ENCODE results near the gene TPPP2. TPM values are rescaled to one million over a fixed set of nuclear protein-coding genes. Genes with fewer than 3 reads are reported as not detected.

The TPPP2 gene
- total and polyA plus RNA-seq, 9 of the 15 experiments (the other 6 are each of a cell fraction or from before 2014, with no cell fraction given): 0.18 TPM; not detected in 8

DNA sequence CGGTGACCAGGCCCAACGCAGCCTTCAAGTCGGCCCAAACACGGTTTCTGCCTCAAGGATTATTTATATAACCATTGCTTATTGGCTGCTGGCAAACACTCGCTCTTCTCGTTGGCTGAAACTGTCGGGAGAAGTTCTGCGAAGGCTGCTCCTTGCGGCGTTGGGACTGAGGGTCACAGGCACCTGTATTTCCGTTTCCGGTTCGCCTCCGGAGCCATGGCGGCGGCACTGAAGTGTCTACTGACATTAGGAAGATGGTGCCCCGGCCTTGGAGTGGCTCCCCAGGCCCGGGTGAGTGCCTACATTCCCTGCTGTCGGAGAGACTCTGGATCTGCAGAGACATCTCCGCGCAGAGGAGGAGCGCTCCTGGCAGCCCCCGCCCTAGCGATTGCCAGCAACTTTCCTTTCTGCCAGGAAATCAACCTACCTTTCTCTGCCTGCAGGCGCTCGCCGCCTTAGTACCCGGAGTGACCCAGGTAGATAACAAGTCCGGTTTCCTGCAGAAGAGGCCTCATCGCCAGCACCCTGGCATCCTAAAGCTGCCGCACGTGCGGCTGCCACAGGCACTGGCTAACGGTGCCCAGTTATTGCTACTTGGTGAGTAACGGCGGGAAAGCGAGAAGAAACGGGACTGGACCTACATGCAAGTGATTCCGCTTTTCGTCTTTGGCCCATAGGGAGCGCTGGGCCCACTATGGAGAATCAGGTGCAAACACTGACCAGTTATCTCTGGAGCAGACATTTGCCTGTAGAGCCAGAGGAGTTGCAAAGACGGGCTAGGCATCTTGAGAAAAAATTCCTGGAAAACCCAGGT lies 40.0 kb upstream of the TPPP2 start, which contains the start of gene METTL17 (continued):
- TF ChIP-seq, protein P1, sequence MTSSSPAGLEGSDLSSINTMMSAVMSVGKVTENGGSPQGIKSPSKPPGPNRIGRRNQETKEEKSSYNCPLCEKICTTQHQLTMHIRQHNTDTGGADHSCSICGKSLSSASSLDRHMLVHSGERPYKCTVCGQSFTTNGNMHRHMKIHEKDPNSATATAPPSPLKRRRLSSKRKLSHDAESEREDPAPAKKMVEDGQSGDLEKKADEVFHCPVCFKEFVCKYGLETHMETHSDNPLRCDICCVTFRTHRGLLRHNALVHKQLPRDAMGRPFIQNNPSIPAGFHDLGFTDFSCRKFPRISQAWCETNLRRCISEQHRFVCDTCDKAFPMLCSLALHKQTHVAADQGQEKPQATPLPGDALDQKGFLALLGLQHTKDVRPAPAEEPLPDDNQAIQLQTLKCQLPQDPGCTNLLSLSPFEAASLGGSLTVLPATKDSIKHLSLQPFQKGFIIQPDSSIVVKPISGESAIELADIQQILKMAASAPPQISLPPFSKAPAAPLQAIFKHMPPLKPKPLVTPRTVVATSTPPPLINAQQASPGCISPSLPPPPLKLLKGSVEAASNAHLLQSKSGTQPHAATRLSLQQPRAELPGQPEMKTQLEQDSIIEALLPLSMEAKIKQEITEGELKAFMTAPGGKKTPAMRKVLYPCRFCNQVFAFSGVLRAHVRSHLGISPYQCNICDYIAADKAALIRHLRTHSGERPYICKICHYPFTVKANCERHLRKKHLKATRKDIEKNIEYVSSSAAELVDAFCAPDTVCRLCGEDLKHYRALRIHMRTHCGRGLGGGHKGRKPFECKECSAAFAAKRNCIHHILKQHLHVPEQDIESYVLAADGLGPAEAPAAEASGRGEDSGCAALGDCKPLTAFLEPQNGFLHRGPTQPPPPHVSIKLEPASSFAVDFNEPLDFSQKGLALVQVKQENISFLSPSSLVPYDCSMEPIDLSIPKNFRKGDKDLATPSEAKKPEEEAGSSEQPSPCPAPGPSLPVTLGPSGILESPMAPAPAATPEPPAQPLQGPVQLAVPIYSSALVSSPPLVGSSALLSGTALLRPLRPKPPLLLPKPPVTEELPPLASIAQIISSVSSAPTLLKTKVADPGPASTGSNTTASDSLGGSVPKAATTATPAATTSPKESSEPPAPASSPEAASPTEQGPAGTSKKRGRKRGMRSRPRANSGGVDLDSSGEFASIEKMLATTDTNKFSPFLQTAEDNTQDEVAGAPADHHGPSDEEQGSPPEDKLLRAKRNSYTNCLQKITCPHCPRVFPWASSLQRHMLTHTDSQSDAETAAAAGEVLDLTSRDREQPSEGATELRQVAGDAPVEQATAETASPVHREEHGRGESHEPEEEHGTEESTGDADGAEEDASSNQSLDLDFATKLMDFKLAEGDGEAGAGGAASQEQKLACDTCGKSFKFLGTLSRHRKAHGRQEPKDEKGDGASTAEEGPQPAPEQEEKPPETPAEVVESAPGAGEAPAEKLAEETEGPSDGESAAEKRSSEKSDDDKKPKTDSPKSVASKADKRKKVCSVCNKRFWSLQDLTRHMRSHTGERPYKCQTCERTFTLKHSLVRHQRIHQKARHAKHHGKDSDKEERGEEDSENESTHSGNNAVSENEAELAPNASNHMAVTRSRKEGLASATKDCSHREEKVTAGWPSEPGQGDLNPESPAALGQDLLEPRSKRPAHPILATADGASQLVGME (CRISPR knock-in tag; IDR thresholded peaks at IDR 0.05): 0 out of 2 replicates have a peak, but pooled peaks have one; percentile 11
- TF ChIP-seq NFIX (CRISPR knock-in tag; IDR thresholded peaks at IDR 0.05; ENCODE audit: low read depth): no peak
- no peak for TF ChIP-seq ILF3 (IDR thresholded peaks at IDR 0.05; ENCODE audit: borderline replicate concordance)
- no peak for TF ChIP-seq HIVEP1 (CRISPR knock-in tag; IDR thresholded peaks at IDR 0.05)
- TF ChIP-seq, protein P2, sequence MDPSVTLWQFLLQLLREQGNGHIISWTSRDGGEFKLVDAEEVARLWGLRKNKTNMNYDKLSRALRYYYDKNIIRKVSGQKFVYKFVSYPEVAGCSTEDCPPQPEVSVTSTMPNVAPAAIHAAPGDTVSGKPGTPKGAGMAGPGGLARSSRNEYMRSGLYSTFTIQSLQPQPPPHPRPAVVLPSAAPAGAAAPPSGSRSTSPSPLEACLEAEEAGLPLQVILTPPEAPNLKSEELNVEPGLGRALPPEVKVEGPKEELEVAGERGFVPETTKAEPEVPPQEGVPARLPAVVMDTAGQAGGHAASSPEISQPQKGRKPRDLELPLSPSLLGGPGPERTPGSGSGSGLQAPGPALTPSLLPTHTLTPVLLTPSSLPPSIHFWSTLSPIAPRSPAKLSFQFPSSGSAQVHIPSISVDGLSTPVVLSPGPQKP (CRISPR knock-in tag; IDR thresholded peaks at IDR 0.05): no peak
- no peak for TF ChIP-seq ZBTB9 (CRISPR knock-in tag; IDR thresholded peaks at IDR 0.05)
- no peak for TF ChIP-seq ZNF77 (CRISPR knock-in tag; IDR thresholded peaks at IDR 0.05)
- no peak for TF ChIP-seq EGR1 (conservative IDR thresholded peaks at IDR 0.05)
- TF ChIP-seq C11orf30 (IDR thresholded peaks at IDR 0.05; ENCODE audit: low read depth): peak; percentile 96
- no peak for TF ChIP-seq BRF2 (IDR thresholded peaks at IDR 0.05; ENCODE audit: borderline replicate concordance, insufficient read depth, insufficient read length)
- no peak for TF ChIP-seq ZNF707 (CRISPR knock-in tag; conservative IDR thresholded peaks at IDR 0.05)
- TF ChIP-seq KDM2B (CRISPR knock-in tag; IDR thresholded peaks at IDR 0.05): no peak

All from K562 (cell line).